ENCODE data around the gene POLR1C. TPM values are rescaled to one million over a fixed set of nuclear protein-coding genes. Genes with fewer than 3 reads are reported as not detected.

POLR1C gene
- total and polyA plus RNA-seq, 10 of the 15 experiments (the other 5 are each of a cell fraction or from before 2014, with no cell fraction given), result 40.0 to 180 (median 66.2) TPM

DNA sequence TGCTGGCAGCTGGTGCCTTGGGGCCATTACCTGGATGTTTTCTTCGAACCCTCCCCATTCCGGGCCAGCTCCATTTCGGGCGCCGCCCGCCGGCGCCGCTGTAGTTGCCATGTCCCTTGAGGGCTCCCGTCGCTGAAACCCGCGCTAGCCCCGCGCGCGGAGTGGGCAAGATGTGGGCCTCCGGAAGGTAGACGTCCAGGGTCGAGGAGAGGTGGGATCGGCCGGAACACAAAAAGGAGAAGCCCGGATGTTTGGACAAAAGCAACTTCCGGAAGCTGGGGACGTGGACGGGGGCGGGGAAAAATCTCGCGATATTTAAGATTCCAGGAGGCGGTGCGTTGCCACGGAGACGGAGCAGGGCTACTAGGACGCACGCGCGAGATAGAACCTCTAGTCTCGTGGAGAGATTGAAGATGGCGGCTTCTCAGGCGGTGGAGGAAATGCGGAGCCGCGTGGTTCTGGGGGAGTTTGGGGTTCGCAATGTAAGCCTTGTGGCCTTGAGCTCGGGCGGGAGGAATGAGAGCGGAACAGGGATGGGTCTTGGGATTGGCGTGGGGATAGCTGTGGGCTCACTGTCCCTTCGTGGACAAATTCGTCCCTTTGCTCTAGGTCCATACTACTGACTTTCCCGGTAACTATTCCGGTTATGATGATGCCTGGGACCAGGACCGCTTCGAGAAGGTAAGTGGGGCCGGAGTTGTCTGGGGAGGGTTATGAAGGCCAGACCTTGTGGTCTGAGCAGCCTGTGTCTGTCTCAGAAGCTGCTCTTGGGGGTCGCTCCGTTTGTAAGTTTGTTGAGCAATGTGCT lies at the start of gene POLR1C, which contains the start of gene YIPF3 (continued):
- 0 out of 2 replicates have a peak, but pooled peaks have one; percentile 53 for TF ChIP-seq NBN (IDR thresholded peaks at IDR 0.05)
- TF ChIP-seq YBX1 (IDR thresholded peaks at IDR 0.05), result no peak
- TF ChIP-seq USF2 (IDR thresholded peaks at IDR 0.05; ENCODE audit: borderline replicate concordance, low read depth, low read length), result no peak
- TF ChIP-seq TARDBP (IDR thresholded peaks at IDR 0.05; ENCODE audit: borderline replicate concordance), result 0 out of 2 replicates have a peak, but pooled peaks have one; percentile 20
- TF ChIP-seq, protein P1, sequence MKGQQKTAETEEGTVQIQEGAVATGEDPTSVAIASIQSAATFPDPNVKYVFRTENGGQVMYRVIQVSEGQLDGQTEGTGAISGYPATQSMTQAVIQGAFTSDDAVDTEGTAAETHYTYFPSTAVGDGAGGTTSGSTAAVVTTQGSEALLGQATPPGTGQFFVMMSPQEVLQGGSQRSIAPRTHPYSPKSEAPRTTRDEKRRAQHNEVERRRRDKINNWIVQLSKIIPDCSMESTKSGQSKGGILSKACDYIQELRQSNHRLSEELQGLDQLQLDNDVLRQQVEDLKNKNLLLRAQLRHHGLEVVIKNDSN (IDR thresholded peaks at IDR 0.05; ENCODE audit: borderline replicate concordance, extremely low read length, insufficient read depth, low read depth, low read length), result no peak
- no peak for TF ChIP-seq SREBF2 (IDR thresholded peaks at IDR 0.05; ENCODE audit: low read length)
- TF ChIP-seq JUNB (IDR thresholded peaks at IDR 0.05), result no peak
- TF ChIP-seq SMAD1 (IDR thresholded peaks at IDR 0.05; ENCODE audit: low read depth, partially characterized antibody), result no peak
- TF ChIP-seq CBX5 (IDR thresholded peaks at IDR 0.05; ENCODE audit: low read depth), result no peak
- TF ChIP-seq PAX5 (IDR thresholded peaks at IDR 0.05; ENCODE audit: borderline replicate concordance, low read depth, low read length), result no peak
- no peak for TF ChIP-seq SMC3 (IDR thresholded peaks at IDR 0.05; ENCODE audit: borderline replicate concordance, low read length)
- TF ChIP-seq DPF2 (IDR thresholded peaks at IDR 0.05), result no peak
- TF ChIP-seq, protein P2, sequence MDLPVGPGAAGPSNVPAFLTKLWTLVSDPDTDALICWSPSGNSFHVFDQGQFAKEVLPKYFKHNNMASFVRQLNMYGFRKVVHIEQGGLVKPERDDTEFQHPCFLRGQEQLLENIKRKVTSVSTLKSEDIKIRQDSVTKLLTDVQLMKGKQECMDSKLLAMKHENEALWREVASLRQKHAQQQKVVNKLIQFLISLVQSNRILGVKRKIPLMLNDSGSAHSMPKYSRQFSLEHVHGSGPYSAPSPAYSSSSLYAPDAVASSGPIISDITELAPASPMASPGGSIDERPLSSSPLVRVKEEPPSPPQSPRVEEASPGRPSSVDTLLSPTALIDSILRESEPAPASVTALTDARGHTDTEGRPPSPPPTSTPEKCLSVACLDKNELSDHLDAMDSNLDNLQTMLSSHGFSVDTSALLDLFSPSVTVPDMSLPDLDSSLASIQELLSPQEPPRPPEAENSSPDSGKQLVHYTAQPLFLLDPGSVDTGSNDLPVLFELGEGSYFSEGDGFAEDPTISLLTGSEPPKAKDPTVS (IDR thresholded peaks at IDR 0.05; ENCODE audit: low read depth, low read length), result no peak
- TF ChIP-seq NR2C2 (IDR thresholded peaks at IDR 0.05; ENCODE audit: borderline replicate concordance, control insufficient read depth, insufficient read length, low read depth), result no peak
- TF ChIP-seq E2F8 (IDR thresholded peaks at IDR 0.05; ENCODE audit: low read depth, partially characterized antibody), result peak; percentile 78
- no peak for TF ChIP-seq PAX8 (IDR thresholded peaks at IDR 0.05)
- no peak for TF ChIP-seq ATF7 (IDR thresholded peaks at IDR 0.05; ENCODE audit: low read depth)
- peak; percentile 73 for TF ChIP-seq ELK1 (IDR thresholded peaks at IDR 0.05; ENCODE audit: low read depth, low read length)
- peak; percentile 59 for TF ChIP-seq HCFC1 (IDR thresholded peaks at IDR 0.05; ENCODE audit: low read length)
- no peak for TF ChIP-seq SUPT20H (IDR thresholded peaks at IDR 0.05; ENCODE audit: borderline replicate concordance, control insufficient read depth, low read depth, low read length)
- no peak for TF ChIP-seq EED (IDR thresholded peaks at IDR 0.05; ENCODE audit: low read depth)
- TF ChIP-seq MYB (IDR thresholded peaks at IDR 0.05; ENCODE audit: borderline replicate concordance, low read depth, low read length), result no peak
- TF ChIP-seq RFX5 (IDR thresholded peaks at IDR 0.05; ENCODE audit: low read depth, low read length), result 0 out of 2 replicates have a peak, but pooled peaks have one; percentile 31
- peak; percentile 51 for TF ChIP-seq KLF5 (IDR thresholded peaks at IDR 0.05; ENCODE audit: partially characterized antibody)

Data from GM12878 (cell line).